MM.1S (cell line): ENCODE measurements around the gene PSMB5.

Experiments used
- EZH2phosphoT487 ChIP-seq: fragments of 300-600 bp; sonication (generic); IDR thresholded peaks from 2 replicates; pipeline ENCODE4 v1.6.1; 2018; ENCODE audit warnings: antibody characterized with exemption, low read length
- TF ChIP-seq, protein P1 (sequence below): fragments of 300-600 bp; sonication (generic); IDR thresholded peaks from 2 replicates; pipeline ENCODE4 v1.5.1; 2016; ENCODE audit warnings: antibody characterized with exemption, low read length, mixed read lengths

DNA sequence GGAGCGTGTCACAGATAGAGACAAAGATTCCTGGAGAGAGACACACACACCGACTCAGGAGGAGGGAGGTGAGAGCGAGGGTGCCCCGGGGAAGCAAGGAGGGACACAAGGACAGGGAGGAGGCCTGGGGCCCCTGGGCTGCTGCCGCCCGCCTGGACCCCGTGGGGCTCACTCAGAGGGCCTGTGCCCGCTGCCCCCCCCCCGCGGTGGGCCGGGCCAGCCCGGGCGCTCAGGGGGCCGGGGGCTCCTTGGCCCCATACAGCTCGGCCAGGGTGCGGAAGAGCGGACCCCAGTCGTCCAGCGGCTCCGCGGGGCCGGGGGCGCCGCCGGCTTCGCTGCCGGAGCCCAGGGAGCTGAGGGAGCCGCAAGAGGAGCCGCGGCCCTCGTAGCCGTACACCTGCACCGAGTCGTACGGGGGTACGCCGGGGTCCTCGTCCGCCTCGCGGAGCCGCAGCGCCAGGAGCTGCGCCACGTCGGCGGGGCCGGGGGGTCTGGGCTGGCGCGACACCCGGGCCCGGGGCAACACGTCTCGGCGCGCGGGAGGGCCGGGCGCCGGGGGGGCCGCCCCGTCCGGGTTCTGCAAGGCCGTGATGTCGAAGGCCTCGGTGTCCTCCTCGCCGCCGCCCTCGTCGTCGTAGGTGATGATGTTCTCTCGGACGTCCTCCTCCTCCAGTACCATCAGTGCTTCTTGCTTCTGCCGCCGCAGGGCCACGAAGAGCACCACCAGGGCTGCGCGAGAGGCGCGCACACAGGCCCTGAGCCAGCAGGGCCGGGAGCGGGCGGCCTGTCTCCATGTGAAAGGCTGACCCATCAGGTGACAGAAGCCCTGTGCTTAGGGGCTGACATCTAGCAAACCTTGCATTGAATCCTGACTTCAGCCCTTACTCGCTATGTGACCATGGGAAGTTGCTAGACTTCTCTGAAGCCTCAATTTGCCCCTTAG, 13.3 kb upstream of the PSMB5 start:
- TF ChIP-seq, protein P1, sequence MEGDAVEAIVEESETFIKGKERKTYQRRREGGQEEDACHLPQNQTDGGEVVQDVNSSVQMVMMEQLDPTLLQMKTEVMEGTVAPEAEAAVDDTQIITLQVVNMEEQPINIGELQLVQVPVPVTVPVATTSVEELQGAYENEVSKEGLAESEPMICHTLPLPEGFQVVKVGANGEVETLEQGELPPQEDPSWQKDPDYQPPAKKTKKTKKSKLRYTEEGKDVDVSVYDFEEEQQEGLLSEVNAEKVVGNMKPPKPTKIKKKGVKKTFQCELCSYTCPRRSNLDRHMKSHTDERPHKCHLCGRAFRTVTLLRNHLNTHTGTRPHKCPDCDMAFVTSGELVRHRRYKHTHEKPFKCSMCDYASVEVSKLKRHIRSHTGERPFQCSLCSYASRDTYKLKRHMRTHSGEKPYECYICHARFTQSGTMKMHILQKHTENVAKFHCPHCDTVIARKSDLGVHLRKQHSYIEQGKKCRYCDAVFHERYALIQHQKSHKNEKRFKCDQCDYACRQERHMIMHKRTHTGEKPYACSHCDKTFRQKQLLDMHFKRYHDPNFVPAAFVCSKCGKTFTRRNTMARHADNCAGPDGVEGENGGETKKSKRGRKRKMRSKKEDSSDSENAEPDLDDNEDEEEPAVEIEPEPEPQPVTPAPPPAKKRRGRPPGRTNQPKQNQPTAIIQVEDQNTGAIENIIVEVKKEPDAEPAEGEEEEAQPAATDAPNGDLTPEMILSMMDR: no peak
- TF ChIP-seq EZH2phosphoT487: no peak
